Left renal pelvis (tissue), 4 donors: Measurements from ENCODE around the gene KCNMB4. TPM values are rescaled to one million over a fixed set of nuclear protein-coding genes. Genes with fewer than 3 reads are reported as not detected.
A peak's percentile ranks its signal among the peaks of the same experiment; 100 is the strongest.
"Not testable (repeated sequence)": the region's sequence is repeated elsewhere in the genome, so short reads cannot be mapped to it uniquely, and the experiment has no call there.

ENCODE experiments used
- DNase-seq, 4 donors: peaks; one replicate each; pipeline ENCODE4 v3.0.0-alpha.2; 2013; ENCODE audit warnings: low read depth in 4 of 4, low spot score in 3 of 4
- polyA plus RNA-seq, 4 donors: library from polyadenylated mRNA; unstranded; fragments of 120-200 nt; gene quantifications; one replicate each; pipeline ENCODE4 v1.2.1, GENCODE V29; 2013; ENCODE audit not compliant: insufficient read length in 4 of 4

The KCNMB4 gene
- polyA plus RNA-seq, 4 donors, result 14.1 to 28.0 (median 19.3) TPM

DNA sequence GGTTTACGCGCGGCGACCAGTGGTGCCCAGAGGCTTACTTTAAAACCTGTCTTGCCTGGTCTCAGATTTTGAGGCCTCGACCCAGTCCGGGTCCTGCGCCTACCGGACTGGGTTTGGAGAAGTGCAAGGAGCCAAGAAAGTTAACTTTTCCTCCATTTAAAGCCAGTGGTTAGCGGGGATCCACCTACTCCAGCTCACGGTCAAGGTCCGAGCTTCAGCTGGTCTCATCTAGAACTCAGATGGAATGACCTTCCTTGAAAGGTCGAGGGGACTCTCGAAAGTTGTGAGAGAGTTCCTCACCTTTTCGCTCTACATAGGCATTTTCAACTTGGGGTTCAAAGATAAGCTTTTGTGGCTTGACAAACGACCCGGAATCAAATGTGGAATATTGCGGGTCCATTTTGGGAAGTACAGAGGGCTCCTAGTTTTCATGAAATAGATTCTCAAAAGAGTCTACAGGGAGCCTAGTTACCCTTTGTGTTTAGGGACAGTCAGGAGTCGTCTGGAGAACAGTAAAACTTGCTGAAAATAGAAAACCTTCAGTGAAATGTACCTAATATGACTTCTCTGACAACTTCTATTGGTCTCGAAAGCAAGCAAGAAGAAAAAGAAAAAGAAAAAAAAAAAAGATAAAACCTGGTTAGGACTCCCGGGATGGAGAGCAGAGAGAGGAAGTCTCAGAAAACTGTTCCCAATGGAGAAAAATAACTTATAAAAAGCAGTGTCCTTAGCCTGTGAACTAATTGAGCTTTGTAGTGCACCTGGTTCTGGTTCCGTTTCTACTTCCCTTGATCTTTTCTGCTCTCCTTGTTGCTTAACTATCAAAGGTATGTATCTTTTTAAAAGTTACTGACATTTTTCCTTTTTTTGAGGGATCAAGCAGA is 1.4 kb downstream of the KCNMB4 start:
- peak in 2 of 4 donors; percentile 38 to 43 for DNase-seq

DNA sequence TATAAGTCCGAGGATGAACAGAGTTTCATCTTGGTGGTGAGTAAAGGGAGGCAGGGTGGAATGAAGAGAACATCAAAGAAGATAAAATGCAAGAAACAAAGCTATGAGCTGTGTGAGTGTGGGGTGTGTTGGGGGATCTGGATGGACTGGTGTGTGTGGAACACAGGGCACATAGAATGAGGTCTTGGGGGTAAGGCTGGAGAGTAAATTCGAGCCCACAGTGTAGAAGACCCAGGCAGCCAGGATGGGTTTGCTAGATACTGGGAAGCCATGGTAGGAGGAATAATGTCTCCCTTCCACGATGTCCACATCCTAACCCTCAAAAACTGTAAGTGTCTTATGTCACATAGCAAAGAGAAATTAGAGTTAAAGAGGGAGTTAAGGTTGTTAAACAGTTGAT is 6.8 kb downstream of the KCNMB4 start:
- DNase-seq, result no peak

DNA sequence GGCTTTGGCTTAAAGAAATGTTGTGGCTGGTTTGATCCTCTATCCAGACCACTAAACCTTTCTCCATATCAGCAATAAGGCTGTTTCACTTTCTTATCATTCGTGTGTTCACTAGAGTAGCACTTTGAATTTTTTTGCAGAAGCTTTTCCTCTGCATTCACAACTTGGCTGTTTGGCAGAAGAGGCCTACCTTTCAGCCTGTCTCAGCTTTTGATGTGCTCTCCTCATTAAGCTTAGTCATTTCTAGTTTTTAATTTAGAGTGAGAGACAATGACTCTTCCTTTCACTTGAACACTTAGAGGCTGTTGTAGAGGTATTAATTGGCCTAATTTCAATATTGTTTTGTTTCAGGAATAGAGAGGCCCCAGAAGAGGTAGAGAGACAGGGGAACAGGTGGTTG is 13.8 kb downstream of the KCNMB4 start:
- DNase-seq, result no peak

DNA sequence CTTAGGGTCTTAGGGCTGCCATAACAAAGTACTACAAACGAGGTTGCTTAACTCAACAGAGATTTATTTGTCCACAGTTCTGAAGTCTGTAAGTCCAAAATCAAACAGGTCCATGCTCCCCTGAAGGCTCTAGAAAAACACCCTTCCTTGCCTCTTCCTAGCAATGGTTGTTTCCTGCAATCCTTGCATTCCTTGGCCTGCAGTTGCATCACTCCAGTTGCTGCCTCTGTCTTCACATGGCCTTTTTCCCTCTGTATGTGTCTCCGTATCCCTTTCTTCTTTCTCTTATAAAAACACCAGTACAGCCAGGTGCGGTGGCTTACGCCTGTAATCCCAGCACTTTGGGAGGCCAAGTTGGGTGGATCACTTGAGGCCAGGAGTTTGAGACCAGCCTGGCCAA is 17.4 kb downstream of the KCNMB4 start:
- DNase-seq, result no peak

DNA sequence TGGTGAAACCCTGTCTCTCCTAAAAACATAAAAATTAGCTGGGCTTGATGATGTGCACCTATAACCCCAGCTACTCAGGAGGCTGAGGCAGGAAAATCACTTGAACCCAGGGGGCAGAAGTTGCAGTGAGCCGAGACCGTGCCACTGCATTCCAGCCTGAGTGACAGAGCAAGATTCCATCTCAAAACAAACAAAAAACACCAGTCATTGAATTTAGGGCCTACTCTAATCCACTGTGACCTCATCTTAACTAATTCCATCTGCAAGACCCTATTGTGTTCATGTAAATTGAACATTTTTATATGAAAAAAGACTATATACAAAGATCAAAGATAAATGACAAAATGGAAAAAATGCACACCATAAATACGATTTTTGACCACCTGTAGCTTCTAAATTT is 17.8 kb downstream of the KCNMB4 start:
- DNase-seq, result no peak

DNA sequence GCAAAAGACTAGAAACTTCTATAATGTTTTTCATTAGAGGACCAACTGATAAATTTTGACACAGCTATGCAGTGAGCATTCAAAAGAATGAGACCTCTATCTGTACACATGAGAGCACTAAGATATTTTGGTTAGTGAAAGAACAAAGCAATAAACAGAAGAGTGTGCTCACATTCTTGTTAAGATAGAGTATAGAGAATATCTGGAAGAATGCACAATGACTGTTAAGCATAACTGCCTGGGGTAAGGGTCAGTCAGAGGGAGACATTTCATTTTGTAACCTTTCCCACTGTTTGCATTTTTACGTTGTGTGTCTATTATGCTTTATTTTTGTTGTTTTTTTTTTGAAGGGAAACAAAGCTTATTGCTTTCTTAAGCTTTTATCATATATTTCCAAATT is 20.7 kb downstream of the KCNMB4 start:
- no peak for DNase-seq

DNA sequence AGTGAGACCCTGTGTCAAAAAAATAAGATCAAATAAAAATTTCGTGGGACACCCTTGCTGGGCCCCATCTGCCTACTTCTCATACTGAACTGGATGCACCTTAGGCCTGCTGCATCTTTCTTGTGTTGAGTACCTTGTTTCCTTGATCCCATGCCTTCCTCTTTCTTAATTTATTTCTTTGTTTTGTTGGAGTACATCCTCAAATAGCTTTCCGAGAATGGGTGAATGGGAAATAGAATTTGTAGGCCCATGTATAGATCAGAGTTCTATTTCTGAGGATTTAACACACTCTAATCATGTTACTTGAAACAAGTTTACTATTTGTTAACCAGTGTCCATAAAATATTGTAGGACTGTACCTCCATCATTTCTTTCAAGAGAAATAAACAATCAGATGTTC is 23.6 kb downstream of the KCNMB4 start:
- DNase-seq, result no peak

DNA sequence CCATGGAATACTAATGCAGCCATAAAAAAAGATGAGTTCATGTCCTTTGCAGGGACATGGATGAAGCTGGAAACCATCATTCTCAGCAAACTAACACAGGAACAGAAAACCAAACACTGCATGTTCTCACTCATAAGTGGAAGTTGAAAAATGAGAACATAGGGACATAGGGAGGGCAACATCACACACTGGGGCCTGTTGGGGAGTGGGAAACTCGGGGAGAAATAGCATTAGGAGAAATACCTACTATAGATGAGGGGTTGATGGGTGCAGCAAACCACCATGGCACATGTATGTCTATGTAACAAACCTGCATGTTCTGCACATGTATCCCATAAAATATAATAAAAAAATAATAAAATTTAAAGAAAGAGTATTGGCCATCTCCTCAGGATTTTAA is 26.5 kb downstream of the KCNMB4 start:
- DNase-seq, result not testable (repeated sequence)

DNA sequence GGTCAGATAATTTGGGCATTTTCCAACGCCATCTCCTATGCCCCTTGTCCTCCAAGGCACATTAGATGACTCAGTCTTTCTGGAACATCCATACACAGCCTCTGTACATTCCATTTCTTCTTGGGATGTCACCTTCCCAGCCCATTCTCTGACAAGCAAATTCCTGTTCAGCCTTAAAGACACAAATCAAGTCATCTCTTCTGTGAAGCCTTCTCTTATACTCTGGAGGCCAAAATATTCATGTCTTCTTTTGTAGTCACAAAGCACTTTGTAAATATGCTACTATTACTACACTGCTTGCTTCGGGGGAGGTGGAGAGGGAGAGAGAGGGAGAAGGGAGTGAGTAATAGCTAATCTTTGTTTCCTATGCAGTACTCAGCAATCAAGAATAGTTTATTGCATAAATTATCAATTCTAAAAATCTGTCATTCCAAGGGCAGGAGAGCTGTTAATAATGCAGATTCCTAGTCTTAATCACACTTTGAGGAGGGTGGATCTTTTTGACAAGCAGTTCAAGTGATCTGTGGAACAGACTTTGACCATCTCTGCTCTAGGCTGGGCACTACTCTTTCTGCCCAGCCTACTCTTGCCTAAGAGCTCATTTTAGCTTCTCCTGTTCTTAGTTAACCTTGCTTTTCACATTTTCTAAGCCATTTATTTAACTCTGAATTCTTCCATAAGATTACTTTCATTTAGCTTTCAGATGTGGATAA is 27.9 kb downstream of the KCNMB4 start:
- DNase-seq, result no peak

DNA sequence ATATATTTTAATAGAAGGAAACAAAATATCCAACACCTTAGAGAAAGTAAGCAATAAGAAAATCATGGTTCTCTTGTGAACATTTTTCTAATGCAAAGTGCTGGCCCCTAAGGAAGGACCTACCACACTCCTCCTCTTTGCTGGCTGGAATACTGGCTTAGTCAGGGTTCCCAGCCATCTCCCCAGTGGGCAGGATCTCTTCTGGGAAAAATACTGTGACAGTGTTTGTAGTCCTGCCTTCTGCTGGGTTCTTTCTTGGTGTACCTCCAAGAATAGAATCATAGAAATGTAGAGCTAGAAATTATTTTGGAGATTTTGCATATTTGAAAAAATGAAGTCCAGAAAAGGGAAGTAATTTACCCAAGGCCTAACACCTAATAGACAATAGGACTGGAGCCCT is 31.9 kb downstream of the KCNMB4 start:
- DNase-seq, result no peak

DNA sequence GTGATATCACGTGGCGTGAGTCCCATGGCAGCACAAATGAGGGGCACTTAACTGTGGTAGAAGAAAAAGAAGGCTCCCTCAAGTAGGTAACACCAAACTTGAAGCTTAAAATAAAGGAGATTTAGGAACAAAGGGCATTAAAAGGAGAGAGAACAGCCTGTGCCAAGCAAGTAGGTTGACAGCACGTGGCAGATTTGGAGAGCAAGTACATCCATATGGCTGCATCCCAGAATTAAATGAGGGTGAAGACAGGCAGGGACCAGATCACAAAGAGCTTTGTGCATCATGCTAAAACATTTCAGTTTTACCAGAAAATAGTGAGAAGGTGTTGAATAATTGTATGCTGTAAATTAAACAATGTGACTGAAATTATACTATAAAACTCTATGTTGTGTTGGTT is 32.8 kb downstream of the KCNMB4 start:
- no peak for DNase-seq

DNA sequence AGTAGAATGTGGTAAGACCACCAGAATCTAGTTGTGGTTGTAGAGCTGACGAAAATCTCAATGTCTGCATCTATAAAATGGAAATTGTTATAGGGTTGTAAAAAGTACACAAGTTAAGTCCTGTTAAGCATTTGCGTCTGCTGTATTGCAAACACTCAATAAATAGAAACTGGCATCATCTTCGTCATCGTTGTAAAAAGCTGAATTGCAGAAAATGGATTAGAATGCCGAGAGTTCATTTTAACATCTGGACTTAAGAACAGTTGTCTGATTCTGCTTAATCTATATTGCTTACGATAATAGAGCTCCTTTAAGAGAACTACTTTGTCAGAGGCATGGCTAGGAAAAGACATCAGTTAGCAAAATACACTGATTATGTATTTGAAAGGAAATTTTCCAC is 33.2 kb downstream of the KCNMB4 start:
- DNase-seq, result no peak

DNA sequence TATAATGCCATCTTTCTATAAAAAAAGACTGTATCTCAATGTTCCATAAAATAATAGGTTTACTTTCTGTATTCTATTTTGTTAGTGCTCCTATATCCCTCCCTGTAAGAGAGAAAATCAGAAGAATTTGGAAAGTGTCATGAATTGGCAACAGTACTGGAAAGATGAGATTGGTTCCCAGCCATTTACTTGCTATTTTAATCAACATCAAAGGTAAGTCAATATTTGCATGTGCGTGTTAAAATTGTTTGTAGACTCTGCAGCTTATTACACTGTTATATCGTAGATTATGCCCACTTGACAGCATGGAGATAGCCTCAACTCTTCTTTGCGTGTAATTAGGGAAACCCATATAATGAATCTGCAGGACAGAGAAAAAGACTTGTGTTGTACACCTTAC is 34.0 kb downstream of the KCNMB4 start:
- no peak for DNase-seq

DNA sequence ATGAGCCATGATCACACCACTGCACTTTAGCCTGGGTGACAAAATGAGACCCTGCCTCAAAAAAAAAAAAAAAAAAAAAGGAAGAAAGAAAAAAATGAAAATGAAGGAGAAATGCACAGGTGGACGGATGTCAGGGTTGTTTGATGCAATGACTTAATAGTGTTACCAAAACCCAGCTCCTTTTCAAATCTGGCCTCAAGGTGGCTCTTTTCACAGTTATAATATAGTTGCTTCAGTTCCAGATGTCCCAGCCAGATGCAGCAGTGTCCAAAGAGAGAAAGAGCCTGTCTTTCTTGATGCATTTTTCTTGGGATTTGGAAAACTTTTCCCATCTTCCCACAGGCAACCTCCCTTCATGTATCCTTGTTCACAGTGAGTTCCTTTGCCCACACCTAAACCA is 36.5 kb downstream of the KCNMB4 start:
- no peak for DNase-seq

DNA sequence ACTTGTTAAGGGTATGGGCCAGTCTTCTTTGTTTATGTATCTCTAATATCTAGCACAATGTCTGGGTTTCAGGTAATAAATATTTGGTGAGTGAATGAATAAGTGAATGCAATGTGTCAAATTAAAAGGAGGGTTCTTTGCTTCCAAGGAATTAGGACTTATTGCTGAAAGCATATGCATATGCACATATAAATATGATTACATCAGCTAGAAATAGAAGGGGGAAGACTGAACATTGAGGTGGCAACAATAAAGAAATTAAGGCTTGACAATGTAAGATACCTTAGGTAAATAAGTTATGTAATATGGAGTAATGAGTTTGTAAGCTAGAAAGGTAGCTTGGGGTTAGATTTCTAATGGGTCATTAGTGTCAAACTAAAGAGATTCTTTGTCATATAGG is 37.7 kb downstream of the KCNMB4 start:
- DNase-seq, result no peak

DNA sequence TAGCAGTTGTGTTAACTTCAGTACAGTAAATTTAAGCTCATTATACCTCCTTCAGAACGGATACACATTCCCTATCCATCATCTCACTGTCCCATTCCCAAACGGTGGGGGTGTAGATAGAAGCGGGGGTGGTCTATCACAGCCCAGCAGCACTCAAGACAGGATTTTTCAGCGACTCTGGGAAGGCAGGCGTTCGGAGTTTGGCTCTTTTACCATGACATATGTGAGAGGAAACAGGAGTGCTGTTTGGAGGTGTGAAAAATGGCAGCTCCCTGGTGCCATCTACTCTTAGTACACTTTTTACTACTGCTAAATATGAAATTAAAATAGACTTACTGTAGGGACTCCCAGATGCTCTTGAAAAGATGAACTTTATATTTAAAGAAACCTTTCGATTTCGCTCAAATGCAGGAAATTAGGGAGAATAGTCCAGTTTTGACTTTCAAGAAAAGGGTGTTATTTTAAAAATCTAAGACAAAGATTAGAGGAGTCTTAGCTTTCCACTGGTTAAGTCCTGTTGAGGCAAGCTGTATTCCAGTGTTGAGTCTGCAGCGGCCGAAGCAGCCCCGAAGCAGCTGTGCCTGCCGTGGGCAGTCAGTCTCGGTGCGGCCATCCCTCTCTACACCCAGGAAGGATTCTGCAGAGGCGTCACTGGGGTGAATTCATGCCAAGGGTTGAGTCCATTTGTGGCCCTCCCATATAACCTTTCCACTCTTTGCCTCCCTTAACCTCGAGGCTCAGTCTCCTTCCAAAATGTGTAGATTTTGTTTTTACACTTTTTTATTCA is 42.1 kb downstream of the KCNMB4 start:
- DNase-seq, result no peak

DNA sequence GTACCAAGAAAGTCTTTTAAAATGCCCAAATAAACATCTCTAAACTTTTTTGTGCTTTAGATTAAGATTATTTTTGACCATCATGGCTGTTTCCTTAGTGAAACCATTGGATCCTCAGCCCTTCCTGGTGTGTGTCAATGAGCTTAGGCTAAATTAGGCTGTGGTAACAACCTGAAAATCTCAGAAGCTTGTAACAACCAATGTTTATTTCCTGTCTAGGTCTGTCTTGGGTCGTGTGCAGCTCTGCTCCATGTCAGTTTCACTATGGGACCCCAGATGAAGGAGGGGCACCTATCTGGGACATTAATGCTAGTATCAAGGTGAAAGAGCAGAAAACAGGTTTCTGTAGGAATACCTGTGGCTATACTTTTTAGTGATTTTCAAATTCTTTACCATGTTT is 49.9 kb downstream of the KCNMB4 start:
- no peak for DNase-seq

DNA sequence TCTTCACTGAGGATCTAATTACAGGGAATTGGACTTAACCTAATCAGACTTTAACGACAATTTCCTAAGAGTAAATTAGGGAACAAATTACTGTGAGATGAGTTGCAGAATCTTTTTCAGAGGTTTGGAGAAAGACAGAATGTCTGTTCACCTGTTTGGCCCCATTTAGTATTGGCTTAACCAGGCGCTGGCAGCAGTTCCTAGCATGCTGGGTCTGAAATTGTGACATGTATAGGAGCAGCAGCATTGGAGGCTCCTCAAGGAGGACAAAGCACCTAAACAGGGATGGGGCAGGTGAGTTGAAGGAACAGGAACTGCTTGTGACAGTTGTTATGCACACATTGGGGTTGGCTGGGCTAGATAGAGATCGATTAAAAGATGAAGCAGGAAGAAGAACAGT is 51.0 kb downstream of the KCNMB4 start:
- DNase-seq, result no peak

DNA sequence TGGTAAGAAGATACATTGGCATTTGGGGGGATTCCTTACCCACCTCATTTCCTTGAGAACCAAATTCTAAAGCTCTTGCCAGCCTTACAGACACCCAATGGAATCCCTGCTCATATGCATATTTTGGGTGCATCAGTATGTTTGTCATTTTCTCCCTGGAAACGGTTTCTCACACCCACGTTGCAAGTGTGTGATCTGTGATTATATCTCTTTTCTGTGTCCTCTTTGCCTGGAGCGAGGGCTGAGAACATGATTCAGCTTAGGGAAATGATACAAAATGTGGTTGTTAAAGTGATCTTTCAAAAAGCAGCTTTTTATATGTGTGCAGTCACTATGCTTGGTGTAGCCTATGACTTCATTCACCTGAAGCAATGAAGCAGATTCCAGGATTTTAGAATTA is 52.0 kb downstream of the KCNMB4 start:
- DNase-seq, result no peak

DNA sequence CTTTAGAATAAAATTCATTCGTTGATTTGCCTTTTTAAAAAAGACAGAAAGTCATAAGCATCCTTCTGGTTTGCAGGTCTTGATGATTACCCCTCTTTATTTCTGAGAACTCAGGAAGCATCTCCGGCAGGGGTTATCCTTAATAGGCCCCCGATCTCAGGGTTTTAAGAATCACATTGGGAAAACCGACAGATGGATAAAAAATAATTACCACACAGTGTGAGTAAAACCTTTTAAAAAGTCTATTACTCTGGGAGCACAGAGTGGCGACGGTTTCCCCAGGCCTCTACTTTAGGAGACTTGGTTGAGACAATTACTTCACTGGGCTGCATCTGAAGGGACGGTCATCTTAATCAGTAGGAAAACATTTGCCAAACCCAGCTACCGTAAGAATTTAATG is 56.5 kb downstream of the KCNMB4 start:
- DNase-seq, result no peak

DNA sequence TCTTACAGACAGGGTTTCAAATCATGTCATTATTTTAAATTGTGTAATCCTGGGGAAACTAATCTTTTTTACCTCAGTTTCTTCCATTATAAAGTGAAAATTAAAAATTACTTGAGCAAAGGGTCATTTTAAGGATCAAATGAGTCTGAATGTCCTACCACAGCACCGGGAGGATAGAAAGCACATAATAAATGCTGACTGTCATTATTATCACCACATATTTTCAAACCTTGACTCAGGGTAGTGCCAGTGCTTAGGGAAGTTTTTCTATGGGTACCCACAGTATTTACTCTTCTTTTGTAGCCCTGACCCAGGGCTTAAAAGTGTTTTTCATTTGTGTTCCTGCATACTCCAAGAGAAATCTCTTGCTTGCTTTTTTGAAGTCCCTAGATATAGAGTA is 60.5 kb downstream of the KCNMB4 start:
- no peak for DNase-seq
